ENCODE measurements around the gene PPFIA2.

Gene PPFIA2

GRCh38 chr12:81472934-81473333 is 286.2 kb downstream of the PPFIA2 start:
- Histone ChIP-seq H3K4me1 (ENCODE audit: insufficient read depth, low read length) (peaks cover 5% of the 10 kb centered on the region), H3K27me3 (ENCODE audit: insufficient read depth, low read length) (no peaks in the 10 kb centered on the region), H3K9ac (ENCODE audit: low read depth, low read length) (no peak overlapping the region), H3K36me3 (ENCODE audit: insufficient read depth, low read depth, low read length) (no peaks in the 10 kb centered on the region), H3K4me3 (ENCODE audit: low read length) (no peak overlapping the region), H3K9me3 (ENCODE audit: insufficient read depth, low read depth, low read length) (no peaks in the 10 kb centered on the region), H3K27ac (ENCODE audit: low read length) (no peak overlapping the region)

GRCh38 chr12:81470923-81471322 is 288.2 kb downstream of the PPFIA2 start:
- H3K4me1 ChIP-seq (ENCODE audit: insufficient read depth, low read length), result peaks cover 9% of the 10 kb centered on the region
- H3K27ac ChIP-seq (ENCODE audit: low read length), result no peak overlapping the region

GRCh38 chr12:81468206-81468605 is 290.9 kb downstream of the PPFIA2 start:
- Histone ChIP-seq H3K9ac (ENCODE audit: low read depth, low read length) (no peak overlapping the region), H3K27me3 (ENCODE audit: insufficient read depth, low read length) (no peaks in the 10 kb centered on the region), H3K4me1 (ENCODE audit: insufficient read depth, low read length) (peaks cover 9% of the 10 kb centered on the region), H3K27ac (ENCODE audit: low read length) (no peak overlapping the region), H3K9me3 (ENCODE audit: insufficient read depth, low read depth, low read length) (no peaks in the 10 kb centered on the region), H3K36me3 (ENCODE audit: insufficient read depth, low read depth, low read length) (no peaks in the 10 kb centered on the region), H3K4me3 (ENCODE audit: low read length) (no peak overlapping the region)

More at GRCh38 chr12:81470923-81471322, 288.2 kb downstream of the PPFIA2 start:
- Histone ChIP-seq H3K27me3 (ENCODE audit: insufficient read depth, low read length) (no peaks in the 10 kb centered on the region), H3K4me3 (ENCODE audit: low read length) (no peak overlapping the region), H3K9me3 (ENCODE audit: insufficient read depth, low read depth, low read length) (no peaks in the 10 kb centered on the region), H3K9ac (ENCODE audit: low read depth, low read length) (no peak overlapping the region), H3K36me3 (ENCODE audit: insufficient read depth, low read depth, low read length) (no peaks in the 10 kb centered on the region)

GRCh38 chr12:81465876-81466275 is 293.3 kb downstream of the PPFIA2 start:
- Histone ChIP-seq H3K4me1 (ENCODE audit: insufficient read depth, low read length) (peaks cover 9% of the 10 kb centered on the region), H3K27me3 (ENCODE audit: insufficient read depth, low read length) (no peaks in the 10 kb centered on the region), H3K9ac (ENCODE audit: low read depth, low read length) (no peak overlapping the region), H3K4me3 (ENCODE audit: low read length) (no peak overlapping the region), H3K9me3 (ENCODE audit: insufficient read depth, low read depth, low read length) (no peaks in the 10 kb centered on the region), H3K36me3 (ENCODE audit: insufficient read depth, low read depth, low read length) (no peaks in the 10 kb centered on the region), H3K27ac (ENCODE audit: low read length) (no peak overlapping the region)

- H3K27ac ChIP-seq (ENCODE audit: low read length), result no peak overlapping the region
- no peaks in the 10 kb centered on the region for H3K9me3 ChIP-seq (ENCODE audit: insufficient read depth, low read depth, low read length)
- H3K4me1 ChIP-seq (ENCODE audit: insufficient read depth, low read length), result peaks cover 9% of the 10 kb centered on the region
- no peaks in the 10 kb centered on the region for H3K36me3 ChIP-seq (ENCODE audit: insufficient read depth, low read depth, low read length)
- no peaks in the 10 kb centered on the region for H3K27me3 ChIP-seq (ENCODE audit: insufficient read depth, low read length)
- H3K9ac ChIP-seq (ENCODE audit: low read depth, low read length), result no peak overlapping the region
- no peak overlapping the region for H3K4me3 ChIP-seq (ENCODE audit: low read length)
Measured at GRCh38 chr12:81465191-81465590, 294.0 kb downstream of the PPFIA2 start.

- H3K9ac ChIP-seq (ENCODE audit: low read depth, low read length), result no peak overlapping the region
- H3K27ac ChIP-seq (ENCODE audit: low read length), result no peak overlapping the region
- H3K9me3 ChIP-seq (ENCODE audit: insufficient read depth, low read depth, low read length), result no peaks in the 10 kb centered on the region
Measured at GRCh38 chr12:81461163-81461562, 298.0 kb downstream of the PPFIA2 start.

GRCh38 chr12:81450920-81451739 is 308.0 kb downstream of the PPFIA2 start:
- Histone ChIP-seq H3K27ac (ENCODE audit: low read length) (no peak overlapping the region), H3K4me3 (ENCODE audit: low read length) (no peak overlapping the region), H3K9me3 (ENCODE audit: insufficient read depth, low read depth, low read length) (no peaks in the 10 kb centered on the region), H3K9ac (ENCODE audit: low read depth, low read length) (no peak overlapping the region), H3K4me1 (ENCODE audit: insufficient read depth, low read length) (no peaks in the 10 kb centered on the region), H3K36me3 (ENCODE audit: insufficient read depth, low read depth, low read length) (no peaks in the 10 kb centered on the region), H3K27me3 (ENCODE audit: insufficient read depth, low read length) (no peaks in the 10 kb centered on the region)

More at GRCh38 chr12:81461163-81461562, 298.0 kb downstream of the PPFIA2 start:
- Histone ChIP-seq H3K4me3 (ENCODE audit: low read length) (no peak overlapping the region), H3K36me3 (ENCODE audit: insufficient read depth, low read depth, low read length) (no peaks in the 10 kb centered on the region), H3K4me1 (ENCODE audit: insufficient read depth, low read length) (no peaks in the 10 kb centered on the region), H3K27me3 (ENCODE audit: insufficient read depth, low read length) (no peaks in the 10 kb centered on the region)

- Histone ChIP-seq H3K9ac (ENCODE audit: low read depth, low read length) (no peak overlapping the region), H3K9me3 (ENCODE audit: insufficient read depth, low read depth, low read length) (no peaks in the 10 kb centered on the region), H3K36me3 (ENCODE audit: insufficient read depth, low read depth, low read length) (no peaks in the 10 kb centered on the region), H3K27me3 (ENCODE audit: insufficient read depth, low read length) (no peaks in the 10 kb centered on the region), H3K4me3 (ENCODE audit: low read length) (no peak overlapping the region), H3K4me1 (ENCODE audit: insufficient read depth, low read length) (no peaks in the 10 kb centered on the region), H3K27ac (ENCODE audit: low read length) (no peak overlapping the region)
Measured at GRCh38 chr12:81441629-81442028, 317.5 kb downstream of the PPFIA2 start.

GRCh38 chr12:81440001-81440400 is 319.1 kb downstream of the PPFIA2 start:
- Histone ChIP-seq H3K9ac (ENCODE audit: low read depth, low read length) (no peak overlapping the region), H3K36me3 (ENCODE audit: insufficient read depth, low read depth, low read length) (no peaks in the 10 kb centered on the region), H3K27me3 (ENCODE audit: insufficient read depth, low read length) (no peaks in the 10 kb centered on the region), H3K4me3 (ENCODE audit: low read length) (no peak overlapping the region), H3K9me3 (ENCODE audit: insufficient read depth, low read depth, low read length) (no peaks in the 10 kb centered on the region), H3K4me1 (ENCODE audit: insufficient read depth, low read length) (no peaks in the 10 kb centered on the region), H3K27ac (ENCODE audit: low read length) (no peak overlapping the region)

GRCh38 chr12:81439344-81439743 is 319.8 kb downstream of the PPFIA2 start:
- no peak overlapping the region for H3K9ac ChIP-seq (ENCODE audit: low read depth, low read length)
- H3K36me3 ChIP-seq (ENCODE audit: insufficient read depth, low read depth, low read length), result no peaks in the 10 kb centered on the region
- H3K4me3 ChIP-seq (ENCODE audit: low read length), result no peak overlapping the region
- no peaks in the 10 kb centered on the region for H3K4me1 ChIP-seq (ENCODE audit: insufficient read depth, low read length)
- no peaks in the 10 kb centered on the region for H3K9me3 ChIP-seq (ENCODE audit: insufficient read depth, low read depth, low read length)
- no peak overlapping the region for H3K27ac ChIP-seq (ENCODE audit: low read length)
- no peaks in the 10 kb centered on the region for H3K27me3 ChIP-seq (ENCODE audit: insufficient read depth, low read length)

GRCh38 chr12:81417056-81417455 is 342.1 kb downstream of the PPFIA2 start:
- Histone ChIP-seq H3K27ac (ENCODE audit: low read length) (no peak overlapping the region), H3K9me3 (ENCODE audit: insufficient read depth, low read depth, low read length) (no peaks in the 10 kb centered on the region)

GRCh38 chr12:81416571-81416970 is 342.6 kb downstream of the PPFIA2 start:
- Histone ChIP-seq H3K9me3 (ENCODE audit: insufficient read depth, low read depth, low read length) (no peaks in the 10 kb centered on the region), H3K4me1 (ENCODE audit: insufficient read depth, low read length) (0 out of 2 replicates have a peak, but pooled peaks cover 1% of the 10 kb centered on the region), H3K27ac (ENCODE audit: low read length) (no peak overlapping the region), H3K9ac (ENCODE audit: low read depth, low read length) (no peak overlapping the region), H3K27me3 (ENCODE audit: insufficient read depth, low read length) (no peaks in the 10 kb centered on the region), H3K4me3 (ENCODE audit: low read length) (no peak overlapping the region), H3K36me3 (ENCODE audit: insufficient read depth, low read depth, low read length) (no peaks in the 10 kb centered on the region)

More at GRCh38 chr12:81417056-81417455, 342.1 kb downstream of the PPFIA2 start:
- Histone ChIP-seq H3K27me3 (ENCODE audit: insufficient read depth, low read length) (no peaks in the 10 kb centered on the region), H3K9ac (ENCODE audit: low read depth, low read length) (no peak overlapping the region), H3K4me1 (ENCODE audit: insufficient read depth, low read length) (no peaks in the 10 kb centered on the region), H3K4me3 (ENCODE audit: low read length) (no peak overlapping the region), H3K36me3 (ENCODE audit: insufficient read depth, low read depth, low read length) (no peaks in the 10 kb centered on the region)
